HG03558 (cell line): ENCODE results near the gene DNAH17.
"Not testable (repeated sequence)": the region's sequence is repeated elsewhere in the genome, so short reads cannot be mapped to it uniquely, and the experiment has no call there.

Experiments
- ATAC-seq: cut with Tn5 transposase; IDR thresholded peaks from one replicate; pipeline ENCODE4 v1.9.1; 2021; ENCODE audit warnings: moderate number of reproducible peaks; ENCODE audit not compliant: unreplicated experiment; ENCODE audit errors: extremely low read depth

The DNAH17 gene

DNA sequence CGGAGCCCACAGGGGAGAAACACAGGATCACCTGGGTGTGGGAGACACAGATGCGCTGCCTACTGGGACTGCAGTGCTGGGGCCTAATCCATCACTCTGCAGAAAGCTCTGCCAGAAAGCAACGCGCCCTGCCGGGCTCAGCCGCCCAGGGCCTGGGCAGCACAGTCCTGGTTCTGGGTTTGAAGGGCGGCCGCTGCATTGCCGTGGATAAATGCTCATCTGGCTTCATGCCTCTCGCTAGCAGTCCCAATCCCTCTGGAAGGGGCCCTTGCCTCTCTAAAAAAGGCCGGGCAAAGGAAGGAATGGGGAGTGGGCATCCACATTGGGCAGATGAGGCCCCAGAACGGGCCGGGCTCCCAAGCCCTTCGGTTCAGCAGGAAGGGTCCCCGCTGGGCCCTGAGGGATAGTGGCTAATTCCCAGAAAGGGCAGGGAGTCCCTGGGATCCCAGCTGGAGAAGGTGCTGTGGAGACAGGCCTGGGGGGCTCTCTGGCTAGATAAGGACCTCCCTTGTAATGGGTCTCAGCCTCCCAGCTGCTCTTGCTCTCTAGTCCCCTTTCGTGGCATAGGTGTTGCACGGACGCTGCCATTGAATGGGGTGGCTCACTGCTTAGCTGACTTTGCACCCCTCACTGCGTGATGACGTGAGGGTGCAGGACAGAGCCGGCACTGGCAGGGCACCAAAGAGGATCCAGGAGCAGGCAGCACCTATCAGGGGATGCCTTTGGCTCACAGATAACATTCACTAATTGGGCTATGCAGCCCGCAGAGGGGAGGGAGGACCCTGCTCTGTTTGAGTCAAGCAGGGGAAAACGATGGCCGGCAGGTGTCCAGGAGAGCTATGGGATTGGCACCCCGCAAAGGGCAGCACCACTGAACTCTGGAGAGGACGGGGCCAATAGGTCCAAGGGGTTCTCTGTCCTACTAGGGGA lies 110.1 kb downstream of the DNAH17 start:
- no peak for ATAC-seq

- ATAC-seq: not testable (repeated sequence)
Observed at GRCh38 chr17:78466109-78466785, 110.9 kb downstream of the DNAH17 start.

- no peak for ATAC-seq
Observed at GRCh38 chr17:78462148-78462547, 115.0 kb downstream of the DNAH17 start.

DNA sequence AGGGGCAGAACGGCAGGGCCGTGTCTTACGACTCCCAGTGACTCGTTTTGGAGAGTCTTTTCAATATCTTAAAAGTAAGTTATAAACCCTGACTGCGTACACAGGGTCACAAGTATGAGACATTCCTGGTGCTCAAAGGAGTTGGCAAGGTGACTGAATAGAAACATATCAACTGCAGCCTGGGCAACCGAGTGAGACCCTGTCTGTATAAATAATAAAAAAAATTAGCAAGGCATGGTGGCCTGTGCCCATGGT lies 115.5 kb downstream of the DNAH17 start:
- ATAC-seq: no peak

- no peak for ATAC-seq
Observed at GRCh38 chr17:78460951-78461798, 116.0 kb downstream of the DNAH17 start.

GRCh38 chr17:78460176-78460675 lies 117.0 kb downstream of the DNAH17 start:
- ATAC-seq: no peak

- no peak for ATAC-seq
Observed at GRCh38 chr17:78459696-78460095, 117.5 kb downstream of the DNAH17 start.

- no peak for ATAC-seq
Observed at GRCh38 chr17:78458736-78459335, 118.4 kb downstream of the DNAH17 start.

DNA sequence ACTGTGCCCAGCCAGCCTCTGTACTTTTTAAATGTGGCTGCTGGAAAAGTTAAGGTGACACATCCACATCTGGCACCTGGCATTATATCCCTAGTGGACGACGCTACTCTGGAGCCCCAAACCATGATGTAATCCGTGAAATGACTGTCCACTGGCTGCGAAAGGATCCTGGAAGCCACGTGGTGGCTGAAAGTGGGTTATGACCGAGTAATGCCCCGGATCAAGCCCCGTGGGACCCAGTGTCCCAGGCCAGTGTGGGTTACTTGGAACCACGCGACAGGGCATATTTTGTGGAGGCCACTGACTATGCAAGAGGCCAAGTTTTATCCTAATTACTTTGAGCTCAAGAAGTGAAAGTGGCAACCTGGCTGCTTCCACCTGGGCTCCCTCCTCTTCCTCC lies 119.1 kb downstream of the DNAH17 start:
- ATAC-seq: no peak

DNA sequence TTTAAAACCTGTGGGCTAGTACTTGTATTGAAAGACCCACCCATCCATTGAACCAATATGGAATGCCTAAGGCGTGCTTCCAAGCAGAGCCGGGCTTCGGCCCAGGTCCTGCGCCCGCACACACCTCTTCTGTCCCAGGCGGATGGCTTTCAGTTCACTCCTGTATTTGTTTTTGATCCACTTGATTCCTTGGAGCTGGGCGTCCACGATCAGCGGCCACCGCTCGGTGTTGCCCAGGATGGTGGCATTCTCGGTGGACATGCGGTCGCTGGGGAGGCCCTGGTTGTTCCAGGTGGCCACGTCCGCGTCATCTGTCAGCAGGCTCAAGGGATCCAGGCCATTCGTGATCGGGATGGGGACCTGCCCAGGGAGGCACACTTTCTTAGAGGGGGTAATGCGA lies 122.8 kb downstream of the DNAH17 start:
- ATAC-seq: no peak

- ATAC-seq: no peak
Observed at GRCh38 chr17:78451753-78452152, 125.4 kb downstream of the DNAH17 start.

- ATAC-seq: no peak
Observed at GRCh38 chr17:78450696-78451345, 126.4 kb downstream of the DNAH17 start.

GRCh38 chr17:78449983-78450595 lies 127.1 kb downstream of the DNAH17 start:
- ATAC-seq: no peak

- ATAC-seq: no peak
Observed at GRCh38 chr17:78448356-78448993, 128.7 kb downstream of the DNAH17 start.

GRCh38 chr17:78446833-78447232 lies 130.4 kb downstream of the DNAH17 start:
- no peak for ATAC-seq

DNA sequence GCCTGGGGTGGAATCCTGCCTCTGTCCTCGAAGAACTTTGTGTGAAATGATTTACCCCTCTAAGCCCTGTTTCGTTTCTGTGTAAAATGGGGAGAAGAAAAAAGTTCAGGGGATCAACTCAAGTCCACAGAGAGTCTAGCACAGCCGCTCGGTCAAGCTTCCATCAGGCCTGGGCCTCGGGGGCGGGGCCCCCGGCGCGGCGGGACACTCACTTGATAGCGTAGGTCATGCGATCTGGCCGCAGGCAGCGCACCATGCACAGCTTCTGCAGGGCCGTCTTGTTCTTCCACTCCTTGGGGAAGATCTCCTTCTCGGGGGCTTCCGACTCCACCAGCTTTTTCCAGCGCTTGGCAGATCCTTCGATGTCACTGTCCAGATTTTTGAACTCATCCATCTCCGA lies 132.8 kb downstream of the DNAH17 start:
- ATAC-seq: no peak

DNA sequence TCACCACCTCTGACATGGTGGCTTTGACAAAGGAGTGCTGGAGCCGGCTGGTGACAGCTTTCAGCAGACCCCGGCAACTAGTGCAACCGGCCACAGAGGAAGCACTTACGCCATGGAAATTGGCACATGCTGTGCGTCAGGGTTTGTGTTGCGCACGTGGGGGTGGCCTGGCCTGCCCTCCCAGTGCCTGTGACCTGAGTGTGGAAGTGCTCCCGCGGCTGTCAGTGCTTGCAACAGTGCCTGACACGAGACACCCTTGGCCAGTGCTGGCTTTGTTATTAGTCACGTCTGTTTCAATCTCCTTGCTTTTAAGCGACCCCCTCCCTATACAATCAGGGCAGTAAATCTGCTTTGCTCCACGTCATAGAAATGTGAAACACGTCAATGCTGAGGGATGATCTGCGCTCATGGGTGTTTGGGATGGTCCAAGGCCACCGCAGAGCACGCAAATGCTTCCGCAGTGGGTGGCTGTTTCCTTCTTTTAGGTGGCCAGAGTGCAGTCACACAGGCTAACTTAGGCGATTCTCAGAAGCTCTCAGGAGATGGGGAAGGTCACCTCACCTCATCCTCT lies 134.5 kb downstream of the DNAH17 start:
- no peak for ATAC-seq

GRCh38 chr17:78441271-78441971 lies 135.8 kb downstream of the DNAH17 start:
- ATAC-seq: no peak
